Measurements from ENCODE around the gene GGT7.

GRCh38 chr20:34895465-34895864, 22.8 kb upstream of the GGT7 start:
- TF ChIP-seq CTCF (tag by site-specific recombination; IDR thresholded peaks at IDR 0.05) = no peak
- TF ChIP-seq ZSCAN18 (tag by site-specific recombination; IDR thresholded peaks at IDR 0.05) = no peak
- no peak for TF ChIP-seq TCF7L2 (IDR thresholded peaks at IDR 0.05; ENCODE audit: borderline replicate concordance, low read depth, low read length)
- TF ChIP-seq REST (tag by site-specific recombination; IDR thresholded peaks at IDR 0.05) = no peak
- no peak for TF ChIP-seq YY2 (tag by site-specific recombination; IDR thresholded peaks at IDR 0.05)
- no peak for TF ChIP-seq ZBTB44 (tag by site-specific recombination; IDR thresholded peaks at IDR 0.05)
- no peak for TF ChIP-seq ZNF311 (tag by site-specific recombination; IDR thresholded peaks at IDR 0.05; ENCODE audit: borderline replicate concordance)
- TF ChIP-seq ATF2 (tag by site-specific recombination; IDR thresholded peaks at IDR 0.05; ENCODE audit: low read depth) = no peak
- no peak for TF ChIP-seq ZSCAN30 (tag by site-specific recombination; IDR thresholded peaks at IDR 0.05)
- TF ChIP-seq ZNF280C (tag by site-specific recombination; IDR thresholded peaks at IDR 0.05) = no peak
- no peak for TF ChIP-seq ZNF350 (tag by site-specific recombination; IDR thresholded peaks at IDR 0.05)
- no peak for TF ChIP-seq ZNF274 (IDR thresholded peaks at IDR 0.05; ENCODE audit: low read length)
- no peak for TF ChIP-seq ZNF274 (tag by site-specific recombination; IDR thresholded peaks at IDR 0.05; ENCODE audit: borderline replicate concordance)
- TF ChIP-seq ZNF354C (tag by site-specific recombination; IDR thresholded peaks at IDR 0.05; ENCODE audit: borderline replicate concordance, low read depth) = no peak

Measured in HEK293 (cell line).